Right hindlimb (tissue), 1 donor: ENCODE results near the gene TMF1.

ENCODE experiments used
- DNase-seq: peaks from one replicate; pipeline ENCODE4 v3.0.0-alpha.2; 2018

Gene TMF1

GRCh38 chr3:69012100-69012799 lies 39.9 kb downstream of the TMF1 start:
- peak; percentile 47 for DNase-seq

- no peak for DNase-seq
These were observed 40.9 kb downstream of the TMF1 start for GRCh38 chr3:69011096-69011730.

- DNase-seq = peak; percentile 58
These were observed 42.3 kb downstream of the TMF1 start for GRCh38 chr3:69009559-69010410.

- DNase-seq = peak; percentile 21
These were observed 43.2 kb downstream of the TMF1 start for GRCh38 chr3:69008980-69009379.

GRCh38 chr3:69005791-69006482 lies 46.2 kb downstream of the TMF1 start:
- DNase-seq = no peak

GRCh38 chr3:69005071-69005790 lies 46.9 kb downstream of the TMF1 start:
- DNase-seq = no peak

GRCh38 chr3:69004138-69004537 lies 48.0 kb downstream of the TMF1 start:
- DNase-seq = no peak

- no peak for DNase-seq
These were observed 52.5 kb downstream of the TMF1 start for GRCh38 chr3:68999605-69000004.

GRCh38 chr3:68999158-68999557 lies 53.0 kb downstream of the TMF1 start:
- DNase-seq = no peak

- no peak for DNase-seq
These were observed 54.2 kb downstream of the TMF1 start for GRCh38 chr3:68997887-68998286.

- no peak for DNase-seq
These were observed 55.7 kb downstream of the TMF1 start for GRCh38 chr3:68996356-68996995.

GRCh38 chr3:68988740-68989139 lies 63.4 kb downstream of the TMF1 start:
- no peak for DNase-seq

- DNase-seq = no peak
These were observed 64.8 kb downstream of the TMF1 start for GRCh38 chr3:68987322-68987721.

- no peak for DNase-seq
These were observed 65.5 kb downstream of the TMF1 start for GRCh38 chr3:68986496-68987208.

- no peak for DNase-seq
These were observed 66.9 kb downstream of the TMF1 start for GRCh38 chr3:68985146-68985790.

- no peak for DNase-seq
These were observed 68.1 kb downstream of the TMF1 start for GRCh38 chr3:68984011-68984530.

GRCh38 chr3:68977486-68978167 lies 74.5 kb downstream of the TMF1 start:
- no peak for DNase-seq

- DNase-seq = no peak
These were observed 77.4 kb downstream of the TMF1 start for GRCh38 chr3:68974711-68975110.

- no peak for DNase-seq
These were observed 78.5 kb downstream of the TMF1 start for GRCh38 chr3:68973639-68974038.
